Brain microvascular endothelial cell (primary cell): Measurements from ENCODE around the gene RSPH9.

Source experiments
- DNase-seq: peaks from one replicate; pipeline ENCODE4 v3.0.0-alpha.2; 2020
- H3K27ac ChIP-seq: fragments of 250-450 bp; sonication (Bioruptor Pico); 2 replicates; pipeline ENCODE4 v1.5.1; 2020; ENCODE audit warnings: mild to moderate bottlenecking, moderate library complexity
- H3K27me3 ChIP-seq: fragments of 250-450 bp; sonication (Bioruptor Pico); replicated peaks from 2 replicates; pipeline ENCODE4 v1.5.1; 2020; ENCODE audit warnings: mild to moderate bottlenecking
- H3K36me3 ChIP-seq: fragments of 250-450 bp; sonication (Bioruptor Pico); replicated peaks from 2 replicates; pipeline ENCODE4 v1.5.1; 2020; ENCODE audit warnings: mild to moderate bottlenecking
- H3K4me3 ChIP-seq: 2 replicates; pipeline ENCODE4 v1.5.1; 2011; ENCODE audit warnings: low read depth, mild to moderate bottlenecking, control low read depth, low read length, moderate library complexity
- CTCF ChIP-seq: IDR thresholded peaks from 2 replicates; pipeline ENCODE4 v1.5.1; 2011; ENCODE audit warnings: low read depth, mild to moderate bottlenecking, moderate library complexity, low read length, control low read depth, inconsistent platforms; ENCODE audit errors: missing control alignments
- in situ Hi-C: cut with HindIII; loops from 2 replicates; pipeline ENCODE4 v1.10.0; 2017; ENCODE audit warnings: low sequenced_read_pairs, low pct_ligation_motif_present

The RSPH9 gene

DNA sequence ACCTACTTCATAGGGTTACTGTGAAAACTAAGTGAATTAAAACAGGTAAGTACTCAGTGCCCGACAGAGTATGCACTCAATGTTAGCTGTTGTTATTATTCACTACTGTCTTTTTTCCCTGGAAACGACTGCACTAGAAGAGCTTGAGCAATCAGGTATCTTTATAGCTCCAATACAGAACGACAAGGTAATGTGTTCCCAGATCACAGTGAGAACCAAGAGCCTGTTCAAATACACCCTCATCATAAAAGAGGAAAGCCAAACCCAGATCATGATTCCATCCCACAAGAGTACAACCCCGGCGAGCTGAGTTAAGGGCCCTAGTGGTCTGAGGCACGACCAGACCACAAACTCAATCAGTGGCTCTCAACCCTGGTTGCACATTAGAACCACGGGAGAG, 32.9 kb downstream of the RSPH9 start:
- Histone ChIP-seq H3K27me3 (no peaks in the 10 kb centered on the region), H3K36me3 (peaks cover 49% of the 10 kb centered on the region), H3K27ac (no peak overlapping the region), H3K4me3 (no peak overlapping the region)
- in situ Hi-C loops, result no loop called here
- no peak for DNase-seq
- TF ChIP-seq CTCF, result no peak

DNA sequence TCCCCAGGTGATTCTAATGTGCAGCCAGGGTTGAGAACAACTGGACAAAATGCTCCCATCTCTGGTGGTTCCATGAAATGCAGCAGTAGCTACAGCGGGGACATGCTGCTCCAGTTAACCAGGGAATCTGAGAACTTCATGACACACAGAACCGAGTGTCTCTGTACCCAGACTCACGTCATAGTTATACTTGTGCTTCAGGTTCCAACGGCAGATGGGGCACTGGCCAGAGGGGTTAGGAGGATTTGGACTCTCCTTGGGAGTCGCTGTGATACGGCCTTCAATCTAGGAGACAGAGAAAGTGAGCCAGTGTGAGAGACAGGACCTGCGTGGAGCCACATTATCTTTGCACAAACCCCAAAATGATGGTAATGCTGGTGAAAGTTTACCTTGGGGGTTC, 33.5 kb downstream of the RSPH9 start:
- no peak for DNase-seq
- H3K4me3 ChIP-seq, result no peak overlapping the region
- no peak overlapping the region for H3K27ac ChIP-seq
- no peaks in the 10 kb centered on the region for H3K27me3 ChIP-seq
- TF ChIP-seq CTCF, result no peak
- peaks cover 49% of the 10 kb centered on the region for H3K36me3 ChIP-seq
- in situ Hi-C loops, result no loop called here

DNA sequence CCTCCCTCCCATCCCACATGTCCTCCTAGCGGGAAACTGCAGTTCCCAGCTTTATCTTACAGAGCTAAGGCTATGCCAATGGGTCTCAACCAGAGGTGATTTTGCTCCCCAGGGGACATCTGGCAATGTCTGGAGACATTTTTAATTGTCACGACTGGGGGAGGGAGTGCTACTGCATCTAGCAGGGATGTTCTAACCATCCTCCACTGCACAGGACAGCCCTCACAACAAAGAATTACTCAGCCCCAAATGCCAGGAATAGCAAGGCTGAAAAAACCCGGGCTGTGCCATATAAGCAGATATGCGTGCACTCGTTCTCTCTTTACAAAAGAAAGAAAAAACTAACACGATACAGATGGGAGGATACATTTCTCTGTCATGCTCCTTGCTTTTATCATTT, 34.2 kb downstream of the RSPH9 start:
- in situ Hi-C loops, result no loop called here
- Histone ChIP-seq H3K27me3 (no peaks in the 10 kb centered on the region), H3K36me3 (peaks cover 49% of the 10 kb centered on the region), H3K27ac (no peak overlapping the region), H3K4me3 (no peak overlapping the region)
- TF ChIP-seq CTCF, result no peak
- DNase-seq, result no peak

GRCh38 chr6:43680308-43681200, 35.7 kb downstream of the RSPH9 start:
- Histone ChIP-seq H3K4me3 (no peak overlapping the region), H3K27ac (no peak overlapping the region), H3K36me3 (peaks cover 39% of the 10 kb centered on the region), H3K27me3 (no peaks in the 10 kb centered on the region)
- no peak for TF ChIP-seq CTCF
- no peak for DNase-seq
- in situ Hi-C loops, result no loop called here

DNA sequence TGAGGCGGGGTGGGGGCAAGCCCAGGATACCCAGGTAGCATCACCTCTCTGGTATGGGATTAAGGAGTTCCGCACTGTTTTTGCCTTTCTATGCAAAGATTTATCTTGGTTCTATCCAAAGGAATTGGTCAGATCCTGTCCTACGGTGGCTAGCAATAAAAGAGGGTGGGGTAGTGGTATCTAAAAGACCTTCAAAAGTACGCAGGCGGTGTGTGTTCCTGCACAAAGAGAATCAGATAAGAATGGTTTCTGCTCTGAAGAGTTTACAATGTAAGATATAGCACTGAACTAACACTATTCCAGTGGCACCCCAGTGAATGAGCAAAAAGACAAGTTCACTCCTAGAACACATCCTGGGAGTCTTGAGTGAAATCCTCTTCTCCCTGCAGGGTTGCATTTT, 36.5 kb downstream of the RSPH9 start:
- H3K36me3 ChIP-seq, result peaks cover 37% of the 10 kb centered on the region
- no peak for DNase-seq
- H3K27me3 ChIP-seq, result no peaks in the 10 kb centered on the region
- no peak overlapping the region for H3K4me3 ChIP-seq
- TF ChIP-seq CTCF, result no peak
- in situ Hi-C loops, result no loop called here
- no peak overlapping the region for H3K27ac ChIP-seq
